Measurements from ENCODE around the gene SPDEF.

DNA sequence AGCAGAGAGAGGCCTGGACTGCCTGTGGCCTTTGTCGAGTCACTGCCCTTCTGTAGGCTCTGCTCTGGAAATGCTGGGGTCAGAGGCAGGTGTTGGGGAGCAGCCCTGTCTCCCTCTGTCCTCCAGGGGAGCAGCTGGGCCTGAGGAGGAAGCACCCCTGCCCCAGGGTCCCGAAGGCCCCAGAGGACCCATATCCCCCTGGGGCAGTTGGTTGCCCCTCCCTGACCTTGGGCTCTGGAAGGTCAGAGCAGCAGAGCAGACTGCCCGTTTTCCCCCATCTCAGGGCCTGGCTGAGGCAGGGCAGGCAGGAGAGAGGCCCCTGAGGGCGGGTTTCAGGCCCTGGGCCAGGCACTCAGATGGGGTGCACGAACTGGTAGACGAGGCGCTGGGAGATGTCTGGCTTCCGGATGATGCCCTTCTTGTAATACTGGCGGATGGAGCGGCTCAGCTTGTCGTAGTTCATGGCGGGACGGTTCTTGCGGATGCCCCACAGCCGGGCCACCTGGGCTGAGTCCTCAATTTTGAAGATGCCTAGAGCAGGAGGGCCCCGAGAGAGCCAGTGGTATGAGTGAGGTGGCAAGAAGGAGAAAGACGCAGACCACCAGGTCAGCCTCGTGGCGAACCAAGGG lies 18.1 kb downstream of the SPDEF start:
- no peak for TF ChIP-seq POLR2A (IDR thresholded peaks at IDR 0.05)
- TF ChIP-seq, protein P1, sequence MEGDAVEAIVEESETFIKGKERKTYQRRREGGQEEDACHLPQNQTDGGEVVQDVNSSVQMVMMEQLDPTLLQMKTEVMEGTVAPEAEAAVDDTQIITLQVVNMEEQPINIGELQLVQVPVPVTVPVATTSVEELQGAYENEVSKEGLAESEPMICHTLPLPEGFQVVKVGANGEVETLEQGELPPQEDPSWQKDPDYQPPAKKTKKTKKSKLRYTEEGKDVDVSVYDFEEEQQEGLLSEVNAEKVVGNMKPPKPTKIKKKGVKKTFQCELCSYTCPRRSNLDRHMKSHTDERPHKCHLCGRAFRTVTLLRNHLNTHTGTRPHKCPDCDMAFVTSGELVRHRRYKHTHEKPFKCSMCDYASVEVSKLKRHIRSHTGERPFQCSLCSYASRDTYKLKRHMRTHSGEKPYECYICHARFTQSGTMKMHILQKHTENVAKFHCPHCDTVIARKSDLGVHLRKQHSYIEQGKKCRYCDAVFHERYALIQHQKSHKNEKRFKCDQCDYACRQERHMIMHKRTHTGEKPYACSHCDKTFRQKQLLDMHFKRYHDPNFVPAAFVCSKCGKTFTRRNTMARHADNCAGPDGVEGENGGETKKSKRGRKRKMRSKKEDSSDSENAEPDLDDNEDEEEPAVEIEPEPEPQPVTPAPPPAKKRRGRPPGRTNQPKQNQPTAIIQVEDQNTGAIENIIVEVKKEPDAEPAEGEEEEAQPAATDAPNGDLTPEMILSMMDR (IDR thresholded peaks at IDR 0.05), result no peak
